DOHH2 (cell line): Measurements from ENCODE around the gene DUSP16.

Source experiments
- CTCF ChIP-seq: fragments of 200-600 bp; sonication (generic); IDR thresholded peaks from one replicate; pipeline ENCODE4 v1.5.1; 2014; ENCODE audit warnings: antibody characterized with exemption, mild to moderate bottlenecking, low read depth, low read length; ENCODE audit not compliant: poor library complexity, severe bottlenecking
- EZH2phosphoT487 ChIP-seq: fragments of 200-600 bp; sonication (generic); IDR thresholded peaks from 2 replicates; pipeline ENCODE4 v1.6.1; 2017; ENCODE audit warnings: borderline replicate concordance, mild to moderate bottlenecking, antibody characterized with exemption, low read length, moderate library complexity, mixed read lengths

- TF ChIP-seq CTCF (no peak), EZH2phosphoT487 (no peak)
Observed at GRCh38 chr12:12441843-12442461, 120.7 kb downstream of the DUSP16 start.
